A549 (cell line): ENCODE measurements around the gene GALNT8.

ENCODE experiments used
- ELK1 ChIP-seq: fragments of 150-350 bp; IDR thresholded peaks from 2 replicates; pipeline ENCODE4 v1.6.1; 2014; ENCODE audit warnings: low read depth, mild to moderate bottlenecking, low read length
- MYC ChIP-seq: IDR thresholded peaks from 2 replicates; pipeline ENCODE4 v1.6.1; 2012; ENCODE audit warnings: mild to moderate bottlenecking, inconsistent platforms, low read length, improper control_type of control experiment, borderline replicate concordance
- TF ChIP-seq, protein P1 (sequence below): IDR thresholded peaks from 2 replicates; pipeline ENCODE4 v1.6.1; 2012

GRCh38 chr12:4819654-4820053 lies 99.5 kb downstream of the GALNT8 start:
- TF ChIP-seq, protein P1, sequence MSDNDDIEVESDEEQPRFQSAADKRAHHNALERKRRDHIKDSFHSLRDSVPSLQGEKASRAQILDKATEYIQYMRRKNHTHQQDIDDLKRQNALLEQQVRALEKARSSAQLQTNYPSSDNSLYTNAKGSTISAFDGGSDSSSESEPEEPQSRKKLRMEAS: no peak
- TF ChIP-seq ELK1 (no peak), MYC (no peak)
